GM19324 (cell line): ENCODE results near the gene OR56B4.
"Not testable (repeated sequence)": the region's sequence is repeated elsewhere in the genome, so short reads cannot be mapped to it uniquely, and the experiment has no call there.

Experiments used
- ATAC-seq: cut with Tn5 transposase; IDR thresholded peaks from one replicate; pipeline ENCODE4 v1.9.1; 2021; ENCODE audit warnings: mild to moderate bottlenecking, moderate library complexity; ENCODE audit not compliant: unreplicated experiment, low FRiP score

The OR56B4 gene

GRCh38 chr11:6142936-6143335 lies 35.5 kb downstream of the OR56B4 start:
- no peak for ATAC-seq

DNA sequence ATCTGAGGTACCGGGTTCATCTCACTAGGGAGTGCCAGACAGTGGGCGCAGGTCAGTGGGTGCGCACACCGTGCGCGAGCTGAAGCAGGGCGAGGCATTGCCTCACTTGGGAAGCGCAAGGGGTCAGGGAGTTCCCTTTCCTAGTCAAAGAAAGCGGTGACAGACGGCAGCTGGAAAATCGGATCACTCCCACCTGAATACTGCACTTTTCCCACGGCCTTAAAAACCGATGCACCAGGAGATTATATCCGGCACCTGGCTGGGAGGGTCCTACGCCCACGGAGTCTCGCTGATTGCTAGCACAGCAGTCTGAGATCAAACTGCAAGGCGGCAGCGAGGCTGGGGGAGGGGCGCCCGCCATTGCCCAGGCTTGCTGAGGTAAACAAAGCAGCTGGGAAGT lies 36.3 kb downstream of the OR56B4 start:
- not testable (repeated sequence) for ATAC-seq

DNA sequence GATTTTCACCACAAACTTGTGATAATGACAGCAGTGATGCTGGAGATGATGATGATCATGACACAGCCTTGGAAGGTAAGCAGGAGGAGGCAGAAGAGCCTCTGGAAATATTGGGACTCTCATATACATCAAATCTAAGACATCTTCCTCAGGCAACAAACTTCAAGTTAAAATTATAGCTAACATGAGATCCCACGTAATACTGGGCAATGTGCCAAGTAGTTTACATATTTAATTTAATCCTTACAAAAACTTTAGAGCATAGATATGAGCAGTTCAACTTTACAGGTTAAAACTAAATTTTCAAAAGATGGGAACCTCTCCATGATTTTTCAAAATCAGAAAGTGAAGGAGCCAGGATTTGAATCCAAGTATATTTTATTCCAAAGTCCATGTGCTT lies 43.6 kb downstream of the OR56B4 start:
- ATAC-seq: no peak

DNA sequence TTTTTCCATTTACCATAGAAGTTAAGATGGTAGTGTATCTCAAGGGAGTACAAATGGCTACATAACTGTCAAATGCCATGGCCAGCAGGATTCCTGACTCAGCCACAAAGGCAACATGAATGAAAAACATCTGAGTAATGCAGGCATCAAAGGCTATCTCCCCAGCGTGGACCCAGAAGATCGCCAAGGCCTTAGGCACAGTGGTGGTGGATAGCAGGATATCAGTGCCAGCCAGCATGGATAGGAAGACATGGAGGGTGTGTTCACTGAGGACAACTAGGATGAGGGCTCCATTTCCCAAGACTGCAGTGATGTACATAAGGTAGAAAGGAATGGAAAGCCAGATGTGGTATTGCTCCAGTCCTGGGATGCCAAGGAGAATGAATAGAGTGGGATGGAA lies 44.6 kb downstream of the OR56B4 start:
- ATAC-seq: no peak

DNA sequence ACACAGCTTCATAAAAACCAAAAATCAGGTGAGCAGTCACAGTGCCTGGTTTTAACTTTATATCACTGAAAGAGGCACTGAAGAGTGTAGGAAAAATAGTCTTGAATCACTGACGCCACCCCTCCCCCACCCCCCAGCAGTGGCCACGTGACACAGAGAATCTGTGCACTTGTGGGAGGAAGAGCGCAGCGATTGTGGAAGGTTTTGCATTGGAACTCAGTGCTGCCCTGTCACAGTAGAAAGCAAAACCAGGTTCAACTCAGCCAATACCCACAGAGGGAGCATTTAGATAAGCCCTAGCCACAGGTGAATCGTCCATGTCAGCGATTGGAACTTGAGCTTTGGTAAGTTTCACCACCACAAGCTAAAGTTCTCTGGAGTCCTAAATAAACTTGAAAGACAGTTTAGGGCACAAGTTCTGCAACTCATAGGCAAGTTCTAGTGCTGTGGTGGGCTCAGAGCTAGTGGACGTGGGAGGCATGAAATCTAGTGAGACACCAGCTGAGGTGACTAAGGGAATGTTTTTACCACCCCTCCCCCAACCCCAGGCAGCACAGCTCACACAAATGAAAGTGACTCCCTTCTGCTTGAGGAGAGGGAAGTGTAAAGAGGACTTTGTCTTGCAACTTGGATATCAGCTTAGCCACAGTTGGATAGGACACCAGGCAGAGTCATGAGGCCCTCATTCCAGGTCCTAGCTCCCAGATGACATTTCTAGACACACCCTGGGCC lies 49.3 kb downstream of the OR56B4 start:
- ATAC-seq: no peak
